PC-9 (cell line): Measurements from ENCODE around the gene TANC1. TPM values are rescaled to one million over a fixed set of nuclear protein-coding genes. Genes with fewer than 3 reads are reported as not detected.

Source experiments
- BruUV-seq: library from RNA; stranded (reverse); fragments of 400-500 nt; replicated peaks from 2 replicates; lab custom pipeline; 2021; lab: Mats Ljungman, UMichigan
- CTCF ChIA-PET: fragments of 300-600 bp; sonication (Branson Sonifier 250); formaldehyde crosslinking; loops from one replicate; lab custom pipeline; 2022; ENCODE audit warnings: antibody characterized with exemption; lab: Charles Lee
- POLR2A ChIA-PET: fragments of 300-600 bp; sonication (Branson Sonifier 250); formaldehyde crosslinking; loops from one replicate; lab custom pipeline; 2022; ENCODE audit warnings: antibody characterized with exemption; ENCODE audit not compliant: unreplicated experiment; lab: Charles Lee
- DNase-seq, 2 experiments: peaks; one replicate each; pipeline versions ENCODE4 v3.0.0 to v3.0.0-alpha.2; 2015 to 2022; ENCODE audit warnings: mixed read lengths in 1 of 2
- H2AFZ ChIP-seq: fragments of 200-600 bp; sonication (generic); 2 replicates; pipeline ENCODE4 v1.8.1; 2017; ENCODE audit warnings: antibody characterized with exemption
- H3F3A ChIP-seq: fragments of 200-600 bp; sonication (generic); 2 replicates; pipeline ENCODE4 v1.8.1; 2017; ENCODE audit warnings: antibody characterized with exemption, mild to moderate bottlenecking, low read depth; ENCODE audit not compliant: insufficient read depth
- H3K27ac ChIP-seq: fragments of 200-600 bp; sonication (generic); 2 replicates; pipeline ENCODE4 v1.6.1; 2016; ENCODE audit warnings: mixed run types
- H3K27me3 ChIP-seq: fragments of 200-600 bp; sonication (generic); 2 replicates; pipeline ENCODE4 v1.6.1; 2016; ENCODE audit warnings: low read depth, mixed run types; ENCODE audit not compliant: insufficient read depth
- H3K36me3 ChIP-seq: fragments of 200-600 bp; sonication (generic); 2 replicates; pipeline ENCODE4 v1.6.1; 2016; ENCODE audit warnings: low read depth, mixed run types
- H3K4me1 ChIP-seq: fragments of 200-600 bp; sonication (generic); replicated peaks from 2 replicates; pipeline ENCODE4 v1.6.1; 2016; ENCODE audit warnings: mixed run types; ENCODE audit not compliant: insufficient read depth
- H3K4me2 ChIP-seq: fragments of 200-600 bp; sonication (generic); 2 replicates; pipeline ENCODE4 v1.6.1; 2017; ENCODE audit warnings: mixed run types
- H3K4me3 ChIP-seq: fragments of 200-600 bp; sonication (generic); 2 replicates; pipeline ENCODE4 v1.6.1; 2016; ENCODE audit warnings: mixed run types
- H3K79me2 ChIP-seq: fragments of 200-600 bp; sonication (generic); 2 replicates; pipeline ENCODE4 v1.6.1; 2017; ENCODE audit warnings: low read depth, mixed run types
- H3K9me2 ChIP-seq: fragments of 200-600 bp; sonication (generic); 2 replicates; pipeline ENCODE4 v1.8.1; 2017; ENCODE audit warnings: mild to moderate bottlenecking; ENCODE audit not compliant: insufficient read depth
- H3K9me3 ChIP-seq: fragments of 200-600 bp; sonication (generic); 2 replicates; pipeline ENCODE4 v1.8.1; 2016; ENCODE audit warnings: low read depth; ENCODE audit not compliant: insufficient read depth
- H4K20me1 ChIP-seq: fragments of 200-600 bp; sonication (generic); 2 replicates; pipeline ENCODE4 v1.8.1; 2017; ENCODE audit not compliant: insufficient read depth
- CTCF ChIP-seq: fragments of 200-600 bp; sonication (generic); conservative IDR thresholded peaks from 2 replicates; pipeline ENCODE4 v1.6.1; 2017; ENCODE audit warnings: mixed run types, antibody characterized with exemption, mild to moderate bottlenecking, moderate library complexity
- EZH2 ChIP-seq: fragments of 200-600 bp; sonication (generic); IDR thresholded peaks from 2 replicates; pipeline ENCODE4 v1.8.0; 2017; ENCODE audit warnings: antibody characterized with exemption, low read depth
- intact Hi-C: fragments of 100-400 bp; cut with micrococcal nuclease; formaldehyde crosslinking; loops from one replicate; pipeline ENCODE4 v1.10.0; 2022; ENCODE audit not compliant: unreplicated experiment
- total RNA-seq: library from RNA; stranded (reverse); gene quantifications from 2 replicates; pipeline ENCODE4 v1.2.3, GENCODE V29; 2021

TANC1 gene
- total RNA-seq, 1 experiment from 2014 or later: 26.0 TPM

- CTCF ChIA-PET: no interaction called here
- Histone ChIP-seq H3K79me2 (peaks cover 21% of the 10 kb centered on the region), H3K4me1 (peaks cover 5% of the 10 kb centered on the region), H3K9me3 (no peaks in the 10 kb centered on the region), H2AFZ (no peak overlapping the region), H3K4me3 (no peak overlapping the region), H4K20me1 (peaks cover under 1% of the 10 kb centered on the region; the same call in 1 of the 2 replicates), H3K27me3 (no peaks in the 10 kb centered on the region), H3K27ac (no peak overlapping the region), H3K36me3 (no peaks in the 10 kb centered on the region), H3K4me2 (no peak overlapping the region), H3K9me2 (no peaks in the 10 kb centered on the region), H3F3A (peaks cover 9% of the 10 kb centered on the region)
- no TSS peak for BruUV-seq
- TF ChIP-seq EZH2 (no peak), CTCF (no peak)
- no peak for DNase-seq
- POLR2A ChIA-PET: no interaction called here
- intact Hi-C loops: loop anchor here (5.0 kb wide), 2 partner anchors 33 to 67 kb away; no protein-coding TSS in a partner anchor
Measured at GRCh38 chr2:158965641-158966040, 2.8 kb upstream of the TANC1 start.

DNA sequence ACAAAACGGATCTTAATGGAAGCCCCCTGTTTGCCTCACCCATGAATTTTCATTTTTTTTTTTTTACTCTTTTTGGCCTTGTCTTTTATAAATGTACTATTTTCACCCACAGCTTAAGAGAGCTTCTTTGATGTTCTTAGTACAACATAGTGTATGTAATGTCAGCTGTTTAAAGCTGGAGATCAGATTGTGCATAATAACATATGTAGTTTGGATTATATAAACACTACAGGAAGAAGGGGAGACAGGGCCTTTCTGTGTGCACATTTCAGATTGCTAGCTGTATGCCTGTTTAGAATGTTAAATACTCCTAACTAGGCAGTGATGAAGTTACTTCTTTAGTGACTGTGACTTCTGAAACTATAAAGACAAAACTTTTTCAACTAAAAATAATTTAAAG lies 2.1 kb upstream of the TANC1 start:
- TF ChIP-seq EZH2 (no peak), CTCF (no peak)
- H3K9me3 ChIP-seq: no peaks in the 10 kb centered on the region
- intact Hi-C loops: loop anchor here (5.0 kb wide), 2 partner anchors 34 to 66 kb away; no protein-coding TSS in a partner anchor
- POLR2A ChIA-PET: no interaction called here
- no peak overlapping the region for H3K4me3 ChIP-seq
- BruUV-seq: no TSS peak
- H3K36me3 ChIP-seq: no peaks in the 10 kb centered on the region
- peaks cover 27% of the 10 kb centered on the region for H3K79me2 ChIP-seq
- no peak overlapping the region for H3K27ac ChIP-seq
- no peak overlapping the region for H2AFZ ChIP-seq
- H3K9me2 ChIP-seq: no peaks in the 10 kb centered on the region
- H4K20me1 ChIP-seq: peaks cover 5% of the 10 kb centered on the region; the same call in 1 of the 2 replicates
- no peaks in the 10 kb centered on the region for H3K27me3 ChIP-seq
- peaks cover 12% of the 10 kb centered on the region for H3F3A ChIP-seq
- H3K4me2 ChIP-seq: no peak overlapping the region
- CTCF ChIA-PET: interaction anchor here (0.6 kb wide), 1 partner anchor 158 kb away, joined by 17 read pairs; no protein-coding TSS in a partner anchor
- DNase-seq: no peak
- peaks cover 12% of the 10 kb centered on the region for H3K4me1 ChIP-seq

- Histone ChIP-seq H3K27ac (peak overlapping the region; percentile 42), H3K4me1 (peaks cover 21% of the 10 kb centered on the region), H3K4me3 (peak overlapping the region; percentile 83; the same call in 1 of the 2 replicates), H3K27me3 (no peaks in the 10 kb centered on the region), H4K20me1 (peaks cover 5% of the 10 kb centered on the region; the same call in 1 of the 2 replicates), H3K9me3 (no peaks in the 10 kb centered on the region), H2AFZ (peak overlapping the region; percentile 95), H3K79me2 (peaks cover 37% of the 10 kb centered on the region), H3K4me2 (peak overlapping the region; percentile 94), H3K36me3 (no peaks in the 10 kb centered on the region), H3F3A (peaks cover 12% of the 10 kb centered on the region), H3K9me2 (no peaks in the 10 kb centered on the region)
- ChIA-PET POLR2A (interaction anchor here (0.6 kb wide), 1 partner anchor 23 kb away, joined by 4 read pairs; no protein-coding TSS in a partner anchor), CTCF (interaction anchor here (0.6 kb wide), 1 partner anchor 157 kb away, joined by 17 read pairs; no protein-coding TSS in a partner anchor)
- intact Hi-C loops: loop anchor here (5.0 kb wide), 2 partner anchors 35 to 65 kb away; no protein-coding TSS in a partner anchor
- no TSS peak for BruUV-seq
- TF ChIP-seq EZH2 (no peak), CTCF (no peak)
- no peak for DNase-seq
Measured at GRCh38 chr2:158967114-158967730, 1.2 kb upstream of the TANC1 start.
